PFSK-1 (cell line): ENCODE measurements around the gene B3GNT3.

Source experiments
- POLR2AphosphoS5 ChIP-seq: IDR thresholded peaks from 2 replicates; pipeline ENCODE4 v1.6.1; 2012; ENCODE audit warnings: low read depth, mild to moderate bottlenecking, control low read depth, low read length, moderate library complexity
- SIN3A ChIP-seq: IDR thresholded peaks from 2 replicates; pipeline ENCODE4 v1.6.1; 2012; ENCODE audit warnings: mild to moderate bottlenecking, low read length, moderate library complexity, borderline replicate concordance; ENCODE audit not compliant: insufficient read depth
- TAF1 ChIP-seq: IDR thresholded peaks from 2 replicates; pipeline ENCODE4 v1.6.1; 2012; ENCODE audit warnings: low read length, control low read depth, borderline replicate concordance; ENCODE audit not compliant: insufficient read depth
- TF ChIP-seq, protein P1 (sequence below), 2 experiments: IDR thresholded peaks; 2 replicates each; pipeline versions ENCODE4 v1.6.1 to v1.8.0; 2011 to 2012; ENCODE audit warnings: low read depth in 2 of 2, low read length in 2 of 2, control low read depth in 1 of 2, inconsistent platforms in 1 of 2, mild to moderate bottlenecking in 1 of 2, moderate library complexity in 1 of 2; ENCODE audit not compliant: insufficient read depth in 1 of 2

DNA sequence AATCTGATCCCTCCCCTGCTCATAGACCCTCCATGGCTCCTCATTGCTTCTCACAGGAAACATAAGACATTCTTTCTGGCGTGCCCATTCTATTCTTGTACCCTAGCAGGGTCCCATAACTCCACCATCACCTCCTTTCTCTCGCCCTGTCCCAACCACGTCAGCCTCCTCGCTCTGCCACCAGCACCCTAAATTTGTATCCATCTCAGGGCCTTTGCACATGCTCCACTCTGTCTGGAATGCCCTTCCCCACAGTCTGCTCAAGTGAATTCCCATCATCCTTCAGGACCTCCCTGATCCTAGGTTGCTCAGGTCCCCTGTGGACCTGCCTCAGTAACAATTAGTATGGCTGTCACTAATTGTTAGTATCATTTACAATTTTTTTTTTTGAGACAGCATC lies 10.5 kb downstream of the B3GNT3 start:
- TF ChIP-seq SIN3A (no peak), POLR2AphosphoS5 (no peak), TAF1 (no peak)
- TF ChIP-seq, protein P1, sequence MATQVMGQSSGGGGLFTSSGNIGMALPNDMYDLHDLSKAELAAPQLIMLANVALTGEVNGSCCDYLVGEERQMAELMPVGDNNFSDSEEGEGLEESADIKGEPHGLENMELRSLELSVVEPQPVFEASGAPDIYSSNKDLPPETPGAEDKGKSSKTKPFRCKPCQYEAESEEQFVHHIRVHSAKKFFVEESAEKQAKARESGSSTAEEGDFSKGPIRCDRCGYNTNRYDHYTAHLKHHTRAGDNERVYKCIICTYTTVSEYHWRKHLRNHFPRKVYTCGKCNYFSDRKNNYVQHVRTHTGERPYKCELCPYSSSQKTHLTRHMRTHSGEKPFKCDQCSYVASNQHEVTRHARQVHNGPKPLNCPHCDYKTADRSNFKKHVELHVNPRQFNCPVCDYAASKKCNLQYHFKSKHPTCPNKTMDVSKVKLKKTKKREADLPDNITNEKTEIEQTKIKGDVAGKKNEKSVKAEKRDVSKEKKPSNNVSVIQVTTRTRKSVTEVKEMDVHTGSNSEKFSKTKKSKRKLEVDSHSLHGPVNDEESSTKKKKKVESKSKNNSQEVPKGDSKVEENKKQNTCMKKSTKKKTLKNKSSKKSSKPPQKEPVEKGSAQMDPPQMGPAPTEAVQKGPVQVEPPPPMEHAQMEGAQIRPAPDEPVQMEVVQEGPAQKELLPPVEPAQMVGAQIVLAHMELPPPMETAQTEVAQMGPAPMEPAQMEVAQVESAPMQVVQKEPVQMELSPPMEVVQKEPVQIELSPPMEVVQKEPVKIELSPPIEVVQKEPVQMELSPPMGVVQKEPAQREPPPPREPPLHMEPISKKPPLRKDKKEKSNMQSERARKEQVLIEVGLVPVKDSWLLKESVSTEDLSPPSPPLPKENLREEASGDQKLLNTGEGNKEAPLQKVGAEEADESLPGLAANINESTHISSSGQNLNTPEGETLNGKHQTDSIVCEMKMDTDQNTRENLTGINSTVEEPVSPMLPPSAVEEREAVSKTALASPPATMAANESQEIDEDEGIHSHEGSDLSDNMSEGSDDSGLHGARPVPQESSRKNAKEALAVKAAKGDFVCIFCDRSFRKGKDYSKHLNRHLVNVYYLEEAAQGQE (IDR thresholded peaks at IDR 0.05; ENCODE audit: insufficient read depth in 1 of 2, low read depth in 2 of 2, low read length in 2 of 2), result no peak
